Measurements from ENCODE around the gene SLC27A5.
A peak's percentile ranks its signal among the peaks of the same experiment; 100 is the strongest.
"Not testable (repeated sequence)": the region's sequence is repeated elsewhere in the genome, so short reads cannot be mapped to it uniquely, and the experiment has no call there.

The SLC27A5 gene

GRCh38 chr19:58513694-58514563 lies 2.1 kb upstream of the SLC27A5 start:
- Mint-ChIP-seq H3K27ac (peak overlapping the region; percentile 75), H3K4me3 (peak overlapping the region; percentile 83), H3K36me3 (ENCODE audit: low read depth) (peaks cover 13% of the 10 kb centered on the region), H3K27me3 (ENCODE audit: low read depth, poor library complexity) (peaks cover 3% of the 10 kb centered on the region), H3K4me1 (peaks cover 50% of the 10 kb centered on the region), H3K9me3 (peaks cover 3% of the 10 kb centered on the region)
- TF ChIP-seq CTCF (IDR thresholded peaks at IDR 0.05), result peak; percentile 93
- DNase-seq, result peak; percentile 97

GRCh38 chr19:58513213-58513693 lies 1.5 kb upstream of the SLC27A5 start:
- Mint-ChIP-seq H3K36me3 (ENCODE audit: low read depth) (peaks cover 13% of the 10 kb centered on the region), H3K27me3 (ENCODE audit: low read depth, poor library complexity) (peaks cover 6% of the 10 kb centered on the region), H3K4me3 (no peak overlapping the region), H3K9me3 (peaks cover 3% of the 10 kb centered on the region), H3K27ac (no peak overlapping the region), H3K4me1 (peaks cover 43% of the 10 kb centered on the region)
- TF ChIP-seq CTCF (IDR thresholded peaks at IDR 0.05), result no peak
- no peak for DNase-seq

DNA sequence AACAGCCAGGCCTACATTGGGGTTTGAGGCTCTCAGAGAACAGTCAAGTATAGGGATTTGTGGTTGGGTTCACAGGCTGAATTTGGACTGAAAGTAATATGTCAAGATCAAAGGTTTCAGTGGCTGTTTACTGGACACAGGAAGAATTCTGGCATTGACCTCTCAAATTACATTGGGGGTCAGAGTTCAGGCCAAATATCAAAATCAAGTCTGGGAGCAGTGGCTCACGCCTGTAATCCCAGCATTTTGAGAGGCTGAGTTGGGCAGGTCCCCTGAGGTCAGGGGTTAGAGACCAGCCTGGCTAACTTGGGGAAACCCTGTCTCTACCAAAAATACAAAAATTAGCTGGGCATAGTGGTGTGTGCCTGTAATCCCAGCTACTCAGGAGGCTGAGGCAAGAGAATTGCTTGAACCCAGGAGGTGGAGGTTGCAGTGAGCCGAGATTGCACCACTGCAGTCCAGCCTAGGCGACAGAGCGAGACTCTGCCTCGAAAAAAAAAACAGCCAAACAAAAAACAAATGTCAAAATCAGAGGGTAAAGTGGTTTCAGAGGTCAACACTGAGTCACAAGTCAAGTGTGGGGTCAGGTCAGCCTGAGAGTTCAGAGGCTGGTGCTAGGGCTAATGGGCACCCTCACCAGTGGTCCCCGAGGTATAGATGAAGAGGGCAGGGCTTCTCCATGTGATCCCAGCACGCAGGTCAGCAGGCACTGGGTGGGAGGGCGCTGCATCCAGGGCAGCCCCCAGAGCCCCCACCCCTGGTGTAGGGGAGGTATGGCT lies 1.5 kb downstream of the SLC27A5 start:
- no peak for TF ChIP-seq CTCF (IDR thresholded peaks at IDR 0.05)
- peaks cover 6% of the 10 kb centered on the region for H3K27me3 Mint-ChIP-seq (ENCODE audit: low read depth, poor library complexity)
- peak overlapping the region; percentile 58 for H3K27ac Mint-ChIP-seq
- DNase-seq, result no peak
- peaks cover 18% of the 10 kb centered on the region for H3K9me3 Mint-ChIP-seq
- H3K4me3 Mint-ChIP-seq, result no peak overlapping the region
- H3K36me3 Mint-ChIP-seq (ENCODE audit: low read depth), result peaks cover 22% of the 10 kb centered on the region
- H3K4me1 Mint-ChIP-seq, result peaks cover 24% of the 10 kb centered on the region

DNA sequence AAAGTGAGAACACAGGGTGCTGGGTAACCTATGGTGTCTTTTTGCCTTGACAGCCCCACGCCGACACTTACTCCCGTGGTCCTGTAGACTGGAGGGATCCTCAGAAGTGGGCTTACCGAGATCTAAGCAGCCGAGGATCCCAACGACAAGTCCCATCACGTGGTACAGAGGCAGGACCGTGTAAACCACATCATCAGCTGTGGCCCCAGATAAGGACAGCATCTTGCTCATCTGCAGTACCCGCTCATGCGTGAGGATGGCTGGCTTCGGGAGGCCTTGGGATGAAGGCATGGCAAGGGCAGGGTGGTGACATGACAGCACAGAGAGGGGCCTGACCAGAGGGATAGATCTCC lies 2.1 kb downstream of the SLC27A5 start:
- TF ChIP-seq CTCF (IDR thresholded peaks at IDR 0.05), result no peak
- peaks cover 19% of the 10 kb centered on the region for H3K4me1 Mint-ChIP-seq
- H3K27ac Mint-ChIP-seq, result peak overlapping the region; percentile 58
- peaks cover 6% of the 10 kb centered on the region for H3K27me3 Mint-ChIP-seq (ENCODE audit: low read depth, poor library complexity)
- DNase-seq, result no peak
- H3K9me3 Mint-ChIP-seq, result peaks cover 18% of the 10 kb centered on the region
- peaks cover 22% of the 10 kb centered on the region for H3K36me3 Mint-ChIP-seq (ENCODE audit: low read depth)
- no peak overlapping the region for H3K4me3 Mint-ChIP-seq

GRCh38 chr19:58507602-58508223 lies 4.1 kb downstream of the SLC27A5 start:
- peaks cover 22% of the 10 kb centered on the region for H3K36me3 Mint-ChIP-seq (ENCODE audit: low read depth)
- H3K9me3 Mint-ChIP-seq, result peaks cover 25% of the 10 kb centered on the region
- not testable (repeated sequence) for H3K27ac Mint-ChIP-seq, DNase-seq, H3K4me3 Mint-ChIP-seq
- peaks cover 11% of the 10 kb centered on the region for H3K27me3 Mint-ChIP-seq (ENCODE audit: low read depth, poor library complexity)
- H3K4me1 Mint-ChIP-seq, result peaks cover 11% of the 10 kb centered on the region

GRCh38 chr19:58500242-58500641 lies 11.6 kb downstream of the SLC27A5 start:
- no peak for TF ChIP-seq CTCF (IDR thresholded peaks at IDR 0.05)
- Mint-ChIP-seq H3K27me3 (ENCODE audit: low read depth, poor library complexity) (peaks cover 8% of the 10 kb centered on the region), H3K27ac (no peak overlapping the region), H3K4me3 (peak overlapping the region; percentile 93), H3K4me1 (peaks cover 26% of the 10 kb centered on the region), H3K36me3 (ENCODE audit: low read depth) (peaks cover 5% of the 10 kb centered on the region), H3K9me3 (peaks cover 7% of the 10 kb centered on the region)
- no peak for DNase-seq
